HG03280 (cell line): ENCODE data around the gene RNU7-1.

Experiments
- ATAC-seq: cut with Tn5 transposase; IDR thresholded peaks from one replicate; pipeline ENCODE4 v1.9.1; 2021; ENCODE audit warnings: mild to moderate bottlenecking, moderate library complexity; ENCODE audit not compliant: unreplicated experiment

RNU7-1 gene

GRCh38 chr12:6917491-6918231, 26.0 kb upstream of the RNU7-1 start:
- no peak for ATAC-seq

- no peak for ATAC-seq
Observed at GRCh38 chr12:6919588-6919987, 24.0 kb upstream of the RNU7-1 start.

- ATAC-seq: no peak
Observed at GRCh38 chr12:6921539-6921938, 22.1 kb upstream of the RNU7-1 start.

- ATAC-seq: no peak
Observed at GRCh38 chr12:6921996-6922946, 21.3 kb upstream of the RNU7-1 start.

- no peak for ATAC-seq
Observed at GRCh38 chr12:6923003-6923732, 20.4 kb upstream of the RNU7-1 start.

GRCh38 chr12:6923851-6924250, 19.8 kb upstream of the RNU7-1 start:
- no peak for ATAC-seq

- ATAC-seq: no peak
Observed at GRCh38 chr12:6925239-6925539, 18.4 kb upstream of the RNU7-1 start.

- ATAC-seq: no peak
Observed at GRCh38 chr12:6925540-6926279, 17.9 kb upstream of the RNU7-1 start.

- ATAC-seq: no peak
Observed at GRCh38 chr12:6927379-6928021, 16.1 kb upstream of the RNU7-1 start, which contains the start of gene ATN1. Gene ATN1 (plus strand): TSS chr12:6927959. CDS start chr12:6934002, 6,043 bp downstream.

GRCh38 chr12:6928022-6928702, 15.5 kb upstream of the RNU7-1 start:
- ATAC-seq: no peak

- ATAC-seq: no peak
Observed at GRCh38 chr12:6928703-6929407, 14.8 kb upstream of the RNU7-1 start.

GRCh38 chr12:6929466-6930452, 13.9 kb upstream of the RNU7-1 start:
- ATAC-seq: no peak

- ATAC-seq: no peak
Observed at GRCh38 chr12:6932766-6933165, 10.8 kb upstream of the RNU7-1 start.

- ATAC-seq: no peak
Observed at GRCh38 chr12:6934110-6934509, 9.5 kb upstream of the RNU7-1 start.

- ATAC-seq: no peak
Observed at GRCh38 chr12:6935371-6936193, 8.0 kb upstream of the RNU7-1 start.

- no peak for ATAC-seq
Observed at GRCh38 chr12:6936194-6936635, 7.4 kb upstream of the RNU7-1 start.
